Lower lobe of right lung (tissue), 2 donors: ENCODE measurements around the gene ITSN1. TPM values are rescaled to one million over a fixed set of nuclear protein-coding genes. Genes with fewer than 3 reads are reported as not detected.

ENCODE experiments used
- ATAC-seq, 2 donors: fragments of 200-7000 bp; cut with Tn5 transposase; one replicate each; pipeline ENCODE4 v1.9.1; 2020 to 2022; ENCODE audit warnings: mild to moderate bottlenecking in 2 of 2, moderate library complexity in 2 of 2
- DNase-seq: peaks from one replicate; pipeline ENCODE4 v3.0.0-alpha.2; 2020
- H3K27ac ChIP-seq: fragments of 200-600 bp; one replicate; pipeline ENCODE4 v1.8.0; 2022
- H3K27me3 ChIP-seq: fragments of 200-600 bp; one replicate; pipeline ENCODE4 v1.8.0; 2022; ENCODE audit warnings: low read depth
- H3K36me3 ChIP-seq: fragments of 200-600 bp; one replicate; pipeline ENCODE4 v1.8.0; 2022; ENCODE audit warnings: mild to moderate bottlenecking
- H3K4me1 ChIP-seq: fragments of 200-600 bp; one replicate; pipeline ENCODE4 v1.8.0; 2022
- H3K4me3 ChIP-seq: fragments of 200-600 bp; one replicate; pipeline ENCODE4 v1.8.0; 2022; ENCODE audit warnings: mild to moderate bottlenecking
- H3K9me3 ChIP-seq: fragments of 200-600 bp; one replicate; pipeline ENCODE4 v1.8.0; 2022
- CTCF ChIP-seq: fragments of 200-600 bp; IDR thresholded peaks from one replicate; pipeline ENCODE4 v1.8.0; 2022; ENCODE audit warnings: antibody characterized with exemption, mild to moderate bottlenecking
- intact Hi-C: fragments of 100-400 bp; cut with DNase I; formaldehyde crosslinking; loops from one replicate; pipeline ENCODE4 v1.11.0; 2022
- total RNA-seq: library from RNA; stranded (reverse); fragmentation: NEBNext Ultra II Directional; extraction: Animal tissue kit (Norgen Biotek cat#: 25700); gene quantifications from one replicate; pipeline ENCODE4 v1.2.1, GENCODE V29; 2021
- donor health status: DM: no; HTN: yes; CAD: no; lungs with severe emphysema.

Gene ITSN1
- total RNA-seq, 1 donor from 2014 or later = 31.4 TPM

- intact Hi-C loops = no loop called here
- Histone ChIP-seq H3K27me3 (no peaks in the 10 kb centered on the region), H3K4me3 (no peak overlapping the region), H3K27ac (no peak overlapping the region), H3K4me1 (no peaks in the 10 kb centered on the region), H3K36me3 (no peaks in the 10 kb centered on the region), H3K9me3 (no peaks in the 10 kb centered on the region)
- no peak for ATAC-seq
- no peak for TF ChIP-seq CTCF
- no peak for DNase-seq
Measured at GRCh38 chr21:33869873-33870272, 227.6 kb downstream of the ITSN1 start.

GRCh38 chr21:33870768-33871167 is 228.5 kb downstream of the ITSN1 start:
- H3K4me1 ChIP-seq = no peaks in the 10 kb centered on the region
- H3K27ac ChIP-seq = no peak overlapping the region
- no peak for DNase-seq
- no peak overlapping the region for H3K4me3 ChIP-seq
- no peaks in the 10 kb centered on the region for H3K36me3 ChIP-seq
- H3K27me3 ChIP-seq = no peaks in the 10 kb centered on the region
- ATAC-seq = no peak
- TF ChIP-seq CTCF = no peak
- intact Hi-C loops = no loop called here
- H3K9me3 ChIP-seq = no peaks in the 10 kb centered on the region

- Histone ChIP-seq H3K9me3 (no peaks in the 10 kb centered on the region), H3K4me1 (no peaks in the 10 kb centered on the region), H3K27ac (no peak overlapping the region), H3K27me3 (no peaks in the 10 kb centered on the region), H3K36me3 (no peaks in the 10 kb centered on the region), H3K4me3 (no peak overlapping the region)
- intact Hi-C loops = no loop called here
- ATAC-seq (no peak), DNase-seq (no peak)
- no peak for TF ChIP-seq CTCF
Measured at GRCh38 chr21:33871171-33871570, 228.9 kb downstream of the ITSN1 start.

- Histone ChIP-seq H3K4me1 (no peaks in the 10 kb centered on the region), H3K27ac (no peak overlapping the region), H3K4me3 (no peak overlapping the region), H3K27me3 (no peaks in the 10 kb centered on the region), H3K9me3 (no peaks in the 10 kb centered on the region), H3K36me3 (no peaks in the 10 kb centered on the region)
- DNase-seq (no peak), ATAC-seq (no peak)
- TF ChIP-seq CTCF = no peak
- intact Hi-C loops = no loop called here
Measured at GRCh38 chr21:33872881-33873515, 230.7 kb downstream of the ITSN1 start.

GRCh38 chr21:33874161-33874560 is 231.9 kb downstream of the ITSN1 start:
- Histone ChIP-seq H3K9me3 (no peaks in the 10 kb centered on the region), H3K4me1 (no peaks in the 10 kb centered on the region), H3K27me3 (no peaks in the 10 kb centered on the region), H3K36me3 (no peaks in the 10 kb centered on the region), H3K27ac (no peak overlapping the region), H3K4me3 (no peak overlapping the region)
- no peak for ATAC-seq
- intact Hi-C loops = no loop called here
- no peak for DNase-seq
- TF ChIP-seq CTCF = no peak
